Measurements from ENCODE around the gene RUNX1. TPM values are rescaled to one million over a fixed set of nuclear protein-coding genes. Genes with fewer than 3 reads are reported as not detected.
"Not testable (repeated sequence)": the region's sequence is repeated elsewhere in the genome, so short reads cannot be mapped to it uniquely, and the experiment has no call there.

The RUNX1 gene
- polyA plus RNA-seq, 10 donors = 4.1 to 9.3 (median 4.9) TPM

DNA sequence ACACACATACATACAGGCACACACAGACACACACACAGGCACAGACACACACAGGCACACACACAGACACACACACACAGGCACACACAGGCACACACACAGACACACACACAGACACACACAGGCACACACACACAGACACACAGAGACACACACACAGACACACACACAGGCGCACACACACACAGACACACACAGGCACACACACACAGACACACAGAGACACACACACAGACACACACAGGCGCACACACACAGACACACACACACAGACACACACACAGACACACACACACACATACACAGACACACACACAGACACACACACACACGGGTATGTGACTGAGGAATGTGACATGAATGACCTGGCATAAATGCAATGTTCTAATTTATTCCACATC, 55.6 kb downstream of the RUNX1 start:
- DNase-seq = not testable (repeated sequence)

DNA sequence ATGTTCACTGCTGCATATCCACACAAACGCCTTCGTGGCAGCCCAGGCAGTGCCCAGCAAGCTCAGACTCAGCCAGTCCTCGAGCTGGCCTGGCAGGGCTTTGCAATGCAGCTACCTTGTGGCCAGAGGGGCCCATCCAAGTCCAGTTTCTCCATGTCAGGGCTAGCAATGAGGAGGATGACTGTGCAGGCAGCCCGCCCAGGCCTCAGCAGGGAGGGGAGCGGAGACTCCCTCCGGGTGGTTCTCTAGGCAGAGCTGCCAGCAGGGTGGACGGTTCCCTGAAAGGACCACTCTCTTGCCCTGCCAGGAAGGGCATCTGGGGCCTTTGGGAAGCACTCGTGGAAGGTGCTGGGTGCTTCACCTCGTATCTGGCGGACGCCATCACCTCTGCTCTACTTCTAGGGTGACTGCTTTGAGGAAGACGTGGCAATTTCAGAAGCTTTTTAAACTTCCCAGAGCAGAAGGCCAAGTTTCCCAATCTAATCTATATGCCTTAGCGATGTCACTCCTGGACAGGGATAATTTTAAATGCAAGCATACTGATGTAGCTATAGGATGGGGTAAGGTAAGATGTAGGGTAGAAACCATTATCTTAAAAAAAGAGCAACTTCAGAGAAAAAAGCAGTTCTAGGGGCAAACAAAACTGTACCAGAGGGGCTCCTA, 56.2 kb downstream of the RUNX1 start:
- no peak for DNase-seq

DNA sequence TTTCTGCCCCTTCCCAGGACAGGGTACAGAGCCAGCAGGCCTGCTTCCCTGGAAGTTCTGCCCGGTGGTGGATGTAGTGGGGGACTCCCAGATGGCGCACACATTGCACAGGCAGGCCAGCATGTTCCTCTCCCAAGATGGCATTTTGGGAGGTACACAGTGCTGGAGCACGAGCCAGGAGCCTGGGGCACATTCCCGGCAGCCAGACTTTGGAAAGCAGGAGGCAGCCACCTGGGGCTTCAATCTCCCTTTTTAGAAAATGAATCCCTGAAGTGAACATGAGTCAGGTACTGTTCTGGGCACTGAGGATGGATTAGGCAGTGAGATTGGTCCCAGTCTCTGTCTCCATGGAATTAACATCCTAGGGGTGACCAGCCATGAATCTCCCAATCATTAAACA, 56.9 kb downstream of the RUNX1 start:
- no peak for DNase-seq

DNA sequence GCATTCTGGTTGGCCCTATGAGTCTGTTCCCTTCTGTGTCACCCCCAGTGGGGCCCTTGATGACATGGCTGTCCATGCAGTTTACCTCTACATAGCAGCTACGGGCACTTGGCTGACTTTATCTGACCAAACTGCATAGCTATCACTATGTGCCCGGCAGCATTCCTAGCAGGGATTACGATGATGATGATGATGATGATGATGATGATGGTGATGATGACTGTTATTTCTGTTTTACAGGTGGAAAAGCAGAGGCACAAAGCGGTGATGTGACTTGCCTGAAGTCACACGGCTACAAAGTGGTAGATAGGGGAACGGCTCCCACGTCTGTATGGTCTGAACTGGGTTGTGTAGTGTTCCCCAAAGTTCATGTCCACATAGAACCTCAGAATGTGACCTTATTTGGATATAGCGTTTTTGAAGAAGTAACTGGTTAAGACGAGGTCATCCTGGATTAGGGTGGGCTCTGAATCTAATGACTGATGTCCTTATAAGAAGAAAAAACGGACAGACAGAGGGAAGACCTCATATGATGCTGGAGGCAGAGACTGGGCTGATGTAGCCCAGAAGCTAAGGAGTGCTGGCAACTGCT, 57.6 kb downstream of the RUNX1 start:
- no peak for DNase-seq

GRCh38 chr21:34990842-34991241, 58.3 kb downstream of the RUNX1 start:
- no peak for DNase-seq

DNA sequence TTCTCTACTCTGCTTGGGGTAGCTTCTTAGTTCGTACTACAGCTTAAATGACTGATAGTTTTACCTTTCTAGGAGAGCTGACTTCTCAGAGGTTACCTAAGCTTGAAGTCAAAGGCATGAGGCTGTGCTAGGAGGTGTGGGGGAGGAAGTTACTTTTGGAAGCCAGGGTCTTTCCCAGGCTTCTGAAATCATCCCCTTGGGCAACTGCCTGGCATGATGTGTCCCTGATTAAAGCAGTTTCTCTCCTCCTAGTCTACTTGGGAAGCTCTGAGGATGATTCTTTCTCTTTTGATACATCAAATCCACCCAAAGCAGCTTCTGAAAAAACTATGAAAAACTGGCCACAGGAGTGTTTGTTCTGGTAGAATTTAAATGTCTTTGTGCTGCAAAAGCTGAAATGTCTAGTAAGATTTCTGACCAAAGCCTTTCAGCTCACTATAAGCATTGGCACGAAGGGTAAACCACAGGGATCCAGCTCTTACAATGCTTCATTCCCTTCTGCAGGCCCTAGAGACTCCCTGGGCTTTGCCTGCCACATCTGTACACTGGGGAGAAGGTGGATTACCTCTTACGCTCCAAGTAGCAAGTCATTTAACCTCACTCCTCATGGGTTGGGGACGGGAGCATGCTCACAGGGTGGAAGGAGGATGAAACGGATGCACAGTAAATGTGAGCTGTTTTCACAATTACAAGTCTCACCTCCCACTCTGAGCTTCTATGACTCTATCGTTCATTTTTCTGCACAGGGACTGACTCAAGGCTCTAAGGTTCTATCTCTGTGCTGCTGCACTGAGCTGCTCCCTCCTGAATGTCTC, 59.6 kb downstream of the RUNX1 start:
- DNase-seq = no peak

DNA sequence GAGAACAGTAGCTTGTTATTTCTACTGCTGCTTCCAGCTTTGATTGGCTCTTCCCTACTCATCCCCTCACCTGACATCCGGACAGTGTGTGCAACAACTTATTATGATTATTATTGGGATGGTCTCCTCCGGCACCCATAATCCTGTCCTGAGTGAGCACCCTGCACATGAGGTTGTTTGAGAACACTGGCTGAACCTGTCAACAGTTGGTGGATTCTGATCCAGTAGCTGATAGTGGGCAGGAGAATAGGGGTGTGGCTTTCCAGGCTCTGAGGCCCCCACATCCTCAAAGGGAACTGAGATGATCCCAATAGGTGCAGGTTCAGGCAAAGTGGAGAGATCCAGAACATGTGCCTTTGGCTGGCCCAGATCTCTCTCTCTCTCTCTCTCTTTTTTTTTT, 60.5 kb downstream of the RUNX1 start:
- no peak for DNase-seq

DNA sequence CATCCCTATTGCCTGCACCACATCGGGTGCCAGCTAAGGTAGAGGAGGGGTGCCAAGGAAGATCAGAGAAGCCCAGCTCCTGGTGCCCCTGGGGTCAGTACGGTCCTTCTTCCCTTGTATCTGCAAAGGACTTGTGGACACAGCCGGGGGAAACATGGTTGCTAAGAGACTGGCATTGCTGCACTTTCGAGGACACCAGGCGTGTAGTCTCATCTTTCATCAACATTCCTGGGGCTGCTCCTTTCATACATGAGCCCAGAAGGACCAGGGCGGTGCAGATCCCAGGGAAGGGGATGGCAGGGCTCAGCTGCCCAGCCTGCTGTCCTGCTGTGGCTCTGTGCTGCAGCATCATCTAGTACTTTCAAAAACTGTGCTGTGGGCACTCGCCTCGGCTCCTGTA, 61.0 kb downstream of the RUNX1 start:
- DNase-seq = peak in 1 of 3 donors; percentile 52

DNA sequence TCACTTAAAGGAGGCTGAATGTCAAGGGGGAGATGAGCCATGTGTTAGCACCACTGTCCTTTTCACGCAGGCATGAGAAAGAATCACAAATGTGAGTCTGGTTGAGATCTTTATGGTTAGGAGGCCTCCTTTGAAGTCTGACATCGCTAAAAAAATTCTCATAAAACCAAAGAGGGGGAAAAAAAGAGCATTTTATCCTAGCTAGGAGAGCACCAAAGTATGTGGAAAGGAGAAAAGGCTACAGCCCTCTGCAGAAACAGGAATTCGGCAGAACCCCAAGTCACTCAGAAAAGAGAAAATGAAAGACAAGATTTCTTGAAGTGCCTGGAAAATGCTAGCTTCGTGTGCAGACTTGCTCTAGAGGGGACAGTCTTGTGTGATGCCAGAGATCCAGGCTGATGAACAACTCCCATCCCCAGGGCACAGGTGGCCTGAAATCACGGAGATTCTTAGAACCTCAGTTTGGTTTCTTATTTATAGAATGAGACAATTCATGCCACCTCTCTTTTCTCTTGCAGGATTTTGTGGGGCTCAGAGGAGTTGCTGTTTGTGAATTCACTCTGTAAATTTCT, 61.5 kb downstream of the RUNX1 start:
- DNase-seq = no peak

- peak in 2 of 3 donors; percentile 30 to 79 for DNase-seq
Observed at GRCh38 chr21:34986561-34987500, 62.3 kb downstream of the RUNX1 start.

GRCh38 chr21:34984356-34985058, 64.6 kb downstream of the RUNX1 start:
- no peak for DNase-seq

- no peak for DNase-seq
Observed at GRCh38 chr21:34983680-34984086, 65.4 kb downstream of the RUNX1 start.

- DNase-seq = peak in 1 of 3 donors; percentile 34
Observed at GRCh38 chr21:34981791-34982190, 67.3 kb downstream of the RUNX1 start.

DNA sequence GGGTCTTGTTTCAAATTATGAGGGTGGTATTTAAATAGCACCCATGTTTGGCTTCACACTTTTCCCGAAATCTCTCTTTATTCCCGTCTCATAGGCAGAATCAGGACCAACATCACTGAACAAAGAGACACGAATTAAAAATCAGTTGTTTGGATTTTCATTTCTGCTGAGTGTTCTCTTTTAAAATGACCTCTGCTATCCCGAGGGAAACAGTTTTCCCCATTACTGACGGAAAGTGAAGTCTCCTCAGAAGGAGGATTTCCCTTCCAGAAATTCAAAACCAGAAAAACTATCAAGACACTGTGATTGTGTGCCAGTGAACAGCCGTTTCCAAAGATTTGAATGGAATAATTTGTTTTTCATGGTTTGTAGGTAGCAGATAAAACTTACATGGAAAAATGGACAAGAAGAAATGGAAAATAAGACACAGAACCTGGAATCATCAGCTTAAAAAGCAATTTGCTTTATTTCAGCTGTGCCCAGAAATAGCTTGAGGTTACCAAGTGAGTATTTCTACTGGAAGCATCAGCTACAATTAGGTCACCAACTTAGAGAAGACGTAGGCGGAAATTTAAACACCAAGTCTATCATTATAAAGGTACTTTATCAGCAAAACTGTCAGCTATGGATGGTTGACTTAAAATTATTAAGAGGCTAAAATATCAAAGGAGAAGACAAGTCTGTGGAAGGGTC, 68.5 kb downstream of the RUNX1 start:
- DNase-seq = peak in 2 of 3 donors; percentile 42 to 55

DNA sequence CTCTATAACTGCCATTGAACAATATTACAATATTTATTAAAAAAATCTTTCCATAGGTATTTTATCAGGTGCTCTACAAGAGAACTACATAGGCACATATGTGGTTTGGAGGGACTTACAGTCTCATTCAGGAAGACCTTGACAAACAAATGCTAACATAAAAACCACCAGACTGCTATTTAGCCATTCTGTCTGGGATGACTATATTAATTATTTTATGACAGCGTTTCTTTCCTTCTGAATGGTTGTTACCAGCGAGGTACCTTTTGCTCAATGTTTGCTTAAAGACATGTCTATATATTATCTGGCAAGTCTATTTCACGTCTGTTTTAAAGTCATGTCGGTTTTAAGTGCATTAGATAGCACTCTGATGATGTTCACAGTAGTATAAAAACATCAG, 69.7 kb downstream of the RUNX1 start:
- no peak for DNase-seq

GRCh38 chr21:34977333-34977732, 71.8 kb downstream of the RUNX1 start:
- no peak for DNase-seq

DNA sequence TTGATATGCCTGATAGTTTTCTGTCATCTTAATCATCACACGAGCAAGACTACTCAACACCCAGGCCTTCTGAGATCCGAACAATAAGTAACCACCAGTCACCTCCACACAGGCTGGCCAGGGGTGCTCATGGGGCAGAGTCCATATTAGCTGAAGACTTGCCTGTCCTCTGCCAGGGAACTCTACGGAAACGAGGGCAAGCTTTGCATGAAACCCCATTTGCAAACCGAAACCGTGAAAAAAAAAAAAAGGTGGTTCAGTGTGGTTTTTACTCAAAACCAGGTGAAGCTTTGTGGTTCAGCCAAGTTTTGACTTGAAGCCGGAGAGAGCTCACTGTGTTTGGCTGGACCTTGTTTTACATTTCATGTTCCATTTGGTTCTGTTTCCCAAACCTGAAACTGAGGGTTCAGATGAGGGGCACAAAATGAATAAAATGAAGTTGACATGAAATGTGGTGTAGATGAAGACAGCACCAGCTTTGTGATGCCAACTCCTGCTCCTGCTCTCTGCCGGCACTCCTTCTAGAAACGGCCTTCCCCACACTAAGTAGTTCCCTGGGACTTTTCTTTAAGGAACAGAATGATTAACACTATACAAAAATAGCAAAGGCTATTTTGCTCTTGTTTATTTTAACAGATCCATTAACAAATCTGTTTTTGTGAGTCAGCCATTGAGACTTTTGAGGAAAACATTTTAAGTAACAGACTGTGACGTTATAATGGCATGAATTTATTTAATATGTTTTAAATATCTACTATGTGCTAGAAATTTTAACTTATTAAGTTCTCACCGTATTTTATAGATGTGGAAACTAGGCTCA, 74.7 kb downstream of the RUNX1 start:
- DNase-seq = no peak

DNA sequence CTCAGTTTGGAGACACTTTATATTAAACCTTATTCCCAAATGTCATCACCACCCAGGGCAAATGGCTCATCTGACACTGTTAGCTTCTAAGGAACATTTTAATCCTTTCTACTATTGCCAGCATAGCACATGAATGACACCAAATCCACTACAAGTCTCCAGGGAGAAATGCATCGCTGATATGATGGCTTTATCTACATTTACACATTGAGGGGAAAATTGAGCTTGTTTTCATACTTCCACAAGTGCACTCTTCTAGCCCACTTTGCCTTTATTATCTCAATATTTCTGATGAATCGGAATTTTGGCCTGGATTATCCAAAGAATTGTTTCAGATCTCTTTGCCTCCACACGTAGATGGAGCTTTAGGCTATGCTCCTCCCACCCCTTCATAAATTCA, 75.4 kb downstream of the RUNX1 start:
- no peak for DNase-seq

GRCh38 chr21:34971656-34972055, 77.4 kb downstream of the RUNX1 start:
- DNase-seq = no peak
